Colonic mucosa (tissue), 4 donors: ENCODE results near the gene FBP1. TPM values are rescaled to one million over a fixed set of nuclear protein-coding genes. Genes with fewer than 3 reads are reported as not detected.

Experiments used
- DNase-seq: peaks from one replicate; pipeline ENCODE4 v3.0.0-alpha.2; 2020
- H3K27ac ChIP-seq: fragments of 200-600 bp; one replicate; pipeline ENCODE4 v1.8.0; 2021
- H3K27me3 ChIP-seq: fragments of 200-600 bp; one replicate; pipeline ENCODE4 v1.8.0; 2021
- H3K36me3 ChIP-seq: fragments of 200-600 bp; one replicate; pipeline ENCODE4 v1.8.0; 2021
- H3K4me1 ChIP-seq: fragments of 200-600 bp; one replicate; pipeline ENCODE4 v1.8.0; 2021; ENCODE audit warnings: mild to moderate bottlenecking
- H3K4me3 ChIP-seq: fragments of 200-600 bp; one replicate; pipeline ENCODE4 v1.8.0; 2021
- H3K9ac ChIP-seq, 2 donors: one replicate each; pipeline ENCODE4 v1.7.0; 2013; ENCODE audit warnings: control low read depth in 2 of 2, low read depth in 2 of 2, low read length in 2 of 2
- H3K9me3 ChIP-seq: fragments of 200-600 bp; one replicate; pipeline ENCODE4 v1.8.0; 2021
- CTCF ChIP-seq: fragments of 200-600 bp; IDR thresholded peaks from one replicate; pipeline ENCODE4 v1.8.0; 2022; ENCODE audit warnings: antibody characterized with exemption, mild to moderate bottlenecking
- intact Hi-C: fragments of 100-400 bp; cut with DNase I; formaldehyde crosslinking; loops from one replicate; pipeline ENCODE4 v1.14.1; 2022
- total RNA-seq, 2 donors: library from RNA; stranded (reverse); fragmentation: NEBNext Ultra II Directional in 1 of 2; extraction: Animal tissue kit (Norgen Biotek cat#: 25700) in 1 of 2; gene quantifications; one replicate each; pipeline ENCODE4 v1.2.1, GENCODE V29; 2021
- donor health status: healthy.
- donor health status: DM: no; HTN: no; CAD: no.
- donor health status: DM: no; HTN: no; CAD: no.

FBP1 gene
- total RNA-seq, 2 donors from 2014 or later, result 43.8 to 51.4 TPM

GRCh38 chr9:94586814-94587213, 52.5 kb downstream of the FBP1 start:
- Histone ChIP-seq H3K4me3 (no peak overlapping the region), H3K36me3 (no peaks in the 10 kb centered on the region), H3K4me1 (no peaks in the 10 kb centered on the region), H3K27ac (no peak overlapping the region), H3K27me3 (no peaks in the 10 kb centered on the region), H3K9me3 (no peaks in the 10 kb centered on the region), H3K9ac (no peak overlapping the region)
- no peak for DNase-seq
- TF ChIP-seq CTCF, result no peak
- intact Hi-C loops, result no loop called here

- H3K4me3 ChIP-seq, result no peak overlapping the region
- H3K27ac ChIP-seq, result no peak overlapping the region
- no peaks in the 10 kb centered on the region for H3K4me1 ChIP-seq
- intact Hi-C loops, result no loop called here
- no peak for DNase-seq
- no peaks in the 10 kb centered on the region for H3K27me3 ChIP-seq
- H3K9me3 ChIP-seq, result no peaks in the 10 kb centered on the region
- no peak for TF ChIP-seq CTCF
- H3K9ac ChIP-seq, result no peak overlapping the region
- H3K36me3 ChIP-seq, result no peaks in the 10 kb centered on the region
These were observed 53.0 kb downstream of the FBP1 start for GRCh38 chr9:94586316-94586715.

GRCh38 chr9:94584555-94584954, 54.8 kb downstream of the FBP1 start:
- intact Hi-C loops, result no loop called here
- Histone ChIP-seq H3K9me3 (no peaks in the 10 kb centered on the region), H3K4me3 (no peak overlapping the region), H3K27ac (no peak overlapping the region), H3K27me3 (no peaks in the 10 kb centered on the region), H3K4me1 (no peaks in the 10 kb centered on the region), H3K36me3 (no peaks in the 10 kb centered on the region), H3K9ac (no peak overlapping the region)
- no peak for TF ChIP-seq CTCF
- no peak for DNase-seq

GRCh38 chr9:94581728-94582127, 57.6 kb downstream of the FBP1 start:
- H3K36me3 ChIP-seq, result no peaks in the 10 kb centered on the region
- no peak for DNase-seq
- no peaks in the 10 kb centered on the region for H3K9me3 ChIP-seq
- H3K4me1 ChIP-seq, result no peaks in the 10 kb centered on the region
- no peak overlapping the region for H3K4me3 ChIP-seq
- no peaks in the 10 kb centered on the region for H3K27me3 ChIP-seq
- intact Hi-C loops, result no loop called here
- no peak overlapping the region for H3K9ac ChIP-seq
- TF ChIP-seq CTCF, result no peak
- H3K27ac ChIP-seq, result no peak overlapping the region

- DNase-seq, result no peak
- Histone ChIP-seq H3K4me3 (no peak overlapping the region), H3K36me3 (no peaks in the 10 kb centered on the region), H3K27ac (no peak overlapping the region), H3K9ac (no peak overlapping the region), H3K27me3 (no peaks in the 10 kb centered on the region), H3K4me1 (no peaks in the 10 kb centered on the region), H3K9me3 (no peaks in the 10 kb centered on the region)
- TF ChIP-seq CTCF, result no peak
- intact Hi-C loops, result no loop called here
These were observed 61.7 kb downstream of the FBP1 start for GRCh38 chr9:94577571-94577970.

- Histone ChIP-seq H3K27ac (no peak overlapping the region), H3K4me1 (no peaks in the 10 kb centered on the region), H3K4me3 (no peak overlapping the region), H3K36me3 (no peaks in the 10 kb centered on the region), H3K9ac (no peak overlapping the region), H3K27me3 (no peaks in the 10 kb centered on the region), H3K9me3 (no peaks in the 10 kb centered on the region)
- no peak for TF ChIP-seq CTCF
- DNase-seq, result no peak
- intact Hi-C loops, result no loop called here
These were observed 62.3 kb downstream of the FBP1 start for GRCh38 chr9:94577036-94577435.
